ENCODE measurements around the gene VPS13D.

Gene VPS13D

GRCh38 chr1:12407050-12407961, 177.5 kb downstream of the VPS13D start:
- peak; percentile 94 for DNase-seq (ENCODE audit: low read depth)

GRCh38 chr1:12407962-12408454, 178.2 kb downstream of the VPS13D start:
- peak; percentile 65 for DNase-seq (ENCODE audit: low read depth)

DNA sequence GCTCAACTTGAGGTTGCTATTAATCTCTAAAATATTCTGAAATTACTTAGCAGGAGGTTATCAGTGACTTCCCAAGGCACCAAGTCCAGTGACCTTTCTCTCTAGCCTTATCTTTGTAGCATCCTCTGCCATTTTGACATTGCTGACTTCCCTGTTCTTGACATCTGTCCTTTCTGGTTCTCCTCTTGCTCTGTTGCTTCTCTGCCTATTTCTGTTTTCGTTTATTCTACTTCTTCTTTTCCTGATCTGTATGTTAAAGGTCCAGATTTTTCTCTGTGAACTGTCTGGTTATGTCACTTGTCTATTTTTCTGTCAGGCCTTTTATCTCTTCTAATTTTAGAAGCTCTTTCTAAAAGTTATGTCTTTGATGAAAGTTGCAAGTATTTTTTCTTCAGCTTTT, 178.8 kb downstream of the VPS13D start:
- DNase-seq (ENCODE audit: low read depth): no peak

GRCh38 chr1:12409681-12410080, 179.9 kb downstream of the VPS13D start:
- peak; percentile 60 for DNase-seq (ENCODE audit: low read depth)

DNA sequence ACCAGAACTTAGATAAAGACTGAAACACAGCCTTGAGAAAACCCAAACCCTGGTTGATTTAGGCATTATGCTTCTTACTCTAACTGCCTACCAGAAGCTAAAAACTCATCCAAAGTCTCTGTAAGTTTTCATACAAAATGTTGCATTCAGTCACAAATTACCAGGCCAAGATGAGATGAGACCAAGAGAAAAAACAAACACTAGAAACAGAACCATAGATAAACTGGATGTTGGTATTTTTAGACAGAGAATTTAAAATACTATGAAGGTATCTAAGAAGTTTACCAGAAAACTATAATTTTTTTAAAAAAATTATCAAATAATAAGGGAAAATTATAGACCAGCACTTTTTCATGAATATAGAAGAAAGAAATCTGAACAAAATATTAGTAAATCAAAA, 180.5 kb downstream of the VPS13D start:
- DNase-seq (ENCODE audit: low read depth): no peak

DNA sequence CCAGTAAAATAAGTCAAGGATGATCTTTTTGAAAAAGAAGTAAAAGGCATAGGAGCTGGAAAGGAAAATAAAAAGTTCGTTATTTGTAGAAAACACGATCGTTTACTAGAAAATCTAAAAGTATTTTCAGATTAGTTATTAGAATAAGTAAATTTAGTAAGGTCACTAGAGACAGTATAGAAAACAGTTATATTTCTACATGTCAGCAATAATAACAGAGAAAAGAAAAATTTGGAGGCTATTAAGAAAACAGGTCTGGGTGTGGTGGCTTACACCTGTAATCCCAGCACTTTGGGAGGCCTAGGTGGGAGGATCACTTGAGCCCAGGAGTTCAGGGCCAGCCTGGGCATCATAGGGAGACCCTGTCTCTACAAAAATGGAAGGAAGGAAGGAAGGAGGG, 181.3 kb downstream of the VPS13D start:
- no peak for DNase-seq (ENCODE audit: low read depth)

DNA sequence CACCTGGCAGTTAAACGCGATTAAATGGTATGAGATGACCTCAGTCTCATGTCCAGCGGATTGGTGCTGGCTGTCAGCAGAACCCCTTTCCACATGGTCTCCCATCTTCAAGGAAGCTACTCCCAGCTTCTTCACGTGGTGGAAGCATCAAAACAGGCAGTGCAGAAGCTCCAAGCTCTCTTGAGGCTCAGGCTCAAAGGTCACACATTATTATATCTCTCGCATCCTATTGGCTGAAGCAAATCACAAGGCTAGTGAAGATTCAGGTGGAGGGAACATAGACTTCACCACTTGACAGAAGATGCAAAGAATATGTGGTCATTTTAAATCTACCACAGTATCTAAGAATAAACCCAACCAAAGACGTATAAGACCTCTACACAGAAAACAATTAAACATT, 181.9 kb downstream of the VPS13D start:
- no peak for DNase-seq (ENCODE audit: low read depth)

DNA sequence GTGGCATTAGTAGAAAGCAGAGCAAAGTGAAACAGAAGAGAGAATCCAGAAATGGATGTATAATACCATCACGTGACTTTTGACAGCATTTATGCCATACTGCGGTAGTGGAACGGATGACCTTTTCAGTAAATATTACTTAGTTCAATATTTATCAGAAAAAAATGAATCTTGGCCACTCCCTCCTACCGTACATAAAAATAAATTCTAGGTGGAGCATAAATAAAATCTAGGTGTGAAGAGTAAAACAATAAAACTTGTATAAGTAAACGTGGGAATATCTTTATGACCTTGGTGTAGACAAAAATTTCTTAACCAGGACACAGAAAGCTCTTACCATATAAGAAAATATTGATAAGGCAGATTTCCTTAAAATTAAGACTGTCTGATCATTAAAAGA, 182.6 kb downstream of the VPS13D start:
- DNase-seq (ENCODE audit: low read depth): no peak

DNA sequence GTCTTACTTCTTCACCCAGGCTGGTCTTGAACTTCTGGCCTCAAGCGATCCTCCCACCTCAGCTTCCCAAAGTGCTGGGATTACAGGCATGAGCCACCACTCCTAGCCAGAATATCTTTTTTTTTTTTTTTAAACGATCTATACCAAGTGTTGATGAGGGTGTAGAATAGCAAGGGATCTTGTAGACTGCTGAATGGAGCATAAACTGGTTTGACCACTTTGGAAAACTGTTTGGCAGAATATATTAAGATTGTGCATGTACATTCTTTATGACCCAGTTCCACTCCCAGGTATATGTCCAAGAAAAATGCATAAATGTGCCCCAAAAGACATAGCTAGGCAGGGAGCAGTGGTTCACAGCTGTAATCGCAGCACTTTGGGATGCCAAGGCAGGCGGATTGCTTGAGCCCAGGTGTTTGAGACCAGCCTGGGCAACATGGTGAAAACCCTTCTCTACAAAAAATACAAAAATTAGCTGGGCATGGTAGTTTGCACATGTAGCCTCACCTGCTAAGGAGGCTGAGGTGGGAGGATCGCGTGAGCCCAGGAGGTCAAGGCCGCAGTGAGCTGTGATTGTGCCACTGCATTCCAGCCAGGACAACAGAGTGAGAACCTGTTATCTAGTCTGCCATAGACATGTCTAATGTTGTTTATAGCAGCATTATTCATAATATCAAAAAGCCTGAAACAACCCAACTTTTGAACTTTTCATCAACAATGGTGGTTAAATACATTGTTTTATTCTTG, 184.0 kb downstream of the VPS13D start:
- DNase-seq (ENCODE audit: low read depth): no peak

GRCh38 chr1:12414444-12415018, 184.7 kb downstream of the VPS13D start:
- DNase-seq (ENCODE audit: low read depth): no peak

- peak; percentile 76 for DNase-seq (ENCODE audit: low read depth)
These were observed 185.2 kb downstream of the VPS13D start for GRCh38 chr1:12415038-12415466.

DNA sequence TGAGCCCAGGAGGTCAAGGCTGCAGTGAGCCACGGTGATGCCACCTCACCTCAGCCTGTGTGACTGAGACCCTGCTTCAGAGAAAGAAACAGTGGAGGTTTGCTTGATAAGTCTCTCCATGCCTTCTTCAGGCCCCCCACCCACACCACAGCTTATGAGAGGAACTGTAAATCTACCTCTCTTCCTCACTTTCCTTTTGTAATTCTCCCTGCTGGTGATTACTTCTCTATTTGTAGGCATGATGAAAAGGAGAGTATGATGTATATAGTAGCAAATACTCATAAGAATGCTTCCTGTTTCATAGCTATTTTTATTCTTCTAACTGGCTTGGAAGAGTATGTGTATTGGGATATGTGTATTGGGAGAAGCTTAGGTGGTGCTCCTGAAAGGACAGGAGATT, 186.3 kb downstream of the VPS13D start:
- no peak for DNase-seq (ENCODE audit: low read depth)

DNA sequence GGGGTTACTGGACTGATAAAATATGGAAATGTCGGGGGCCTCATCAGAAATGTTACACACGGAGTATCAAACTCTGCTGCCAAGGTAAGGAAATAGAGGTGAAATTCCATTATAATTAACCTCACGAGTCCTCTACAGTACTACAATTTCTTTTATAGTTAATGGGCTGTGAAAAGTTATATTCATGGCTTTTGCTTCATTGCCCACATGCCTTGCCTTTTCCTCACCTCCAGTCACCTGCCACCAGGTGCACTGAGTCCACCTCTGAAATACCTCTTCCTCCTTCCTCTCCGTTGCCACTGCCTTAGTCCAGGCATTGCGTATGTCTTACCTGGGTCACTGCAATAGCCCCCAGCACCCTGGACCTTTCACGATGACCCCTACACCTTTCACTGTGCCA, 186.9 kb downstream of the VPS13D start:
- no peak for DNase-seq (ENCODE audit: low read depth)

GRCh38 chr1:12417389-12417788, 187.6 kb downstream of the VPS13D start:
- DNase-seq (ENCODE audit: low read depth): no peak

- no peak for DNase-seq (ENCODE audit: low read depth)
These were observed 190.3 kb downstream of the VPS13D start for GRCh38 chr1:12420171-12420570.

- DNase-seq (ENCODE audit: low read depth): no peak
These were observed 192.7 kb downstream of the VPS13D start for GRCh38 chr1:12422488-12422887.

- DNase-seq (ENCODE audit: low read depth): peak; percentile 82
These were observed 194.3 kb downstream of the VPS13D start for GRCh38 chr1:12424087-12424529.

- DNase-seq (ENCODE audit: low read depth): peak; percentile 50
These were observed 195.0 kb downstream of the VPS13D start for GRCh38 chr1:12424793-12425192.

DNA sequence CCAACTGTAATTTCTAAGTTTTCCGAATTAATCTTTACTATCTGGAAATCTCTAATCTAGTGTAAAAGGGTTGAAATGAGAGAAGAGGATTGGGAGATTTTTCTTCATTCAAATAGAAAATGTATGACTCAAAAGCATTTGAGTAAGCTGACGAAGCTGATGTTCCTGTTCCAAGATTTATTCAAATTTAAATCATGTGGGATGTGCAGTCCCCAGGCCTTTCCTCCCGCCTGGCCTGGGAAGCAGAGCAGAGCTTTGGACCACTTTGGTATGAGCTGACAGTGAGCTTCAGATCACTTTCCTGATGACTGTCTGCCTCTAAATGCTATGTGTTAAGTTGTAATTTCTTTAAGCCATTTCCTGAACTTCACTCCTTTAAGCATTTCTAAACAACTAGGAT, 196.2 kb downstream of the VPS13D start:
- DNase-seq (ENCODE audit: low read depth): peak; percentile 55

GRCh38 chr1:12428334-12428733, 198.5 kb downstream of the VPS13D start:
- no peak for DNase-seq (ENCODE audit: low read depth)

DNA sequence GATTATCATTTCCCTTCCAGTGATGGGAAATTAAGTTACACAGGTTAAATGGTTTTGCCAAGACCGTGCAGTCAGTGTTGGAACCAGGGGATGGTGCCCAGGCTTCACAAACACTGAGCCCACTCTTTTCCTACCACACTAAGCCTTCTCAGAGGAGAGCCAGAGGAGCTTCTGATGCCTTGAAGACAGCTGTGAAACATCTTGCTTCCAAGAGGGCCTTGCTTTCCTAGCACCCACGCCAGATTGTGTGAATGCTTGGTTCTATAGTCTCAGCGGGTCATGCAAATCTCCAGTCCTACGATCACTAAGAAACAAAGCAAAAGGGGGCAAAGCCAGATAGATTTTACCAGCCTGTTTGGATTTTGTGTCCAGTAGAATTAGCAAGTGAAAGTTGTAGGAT, 200.7 kb downstream of the VPS13D start:
- no peak for DNase-seq (ENCODE audit: low read depth)

- no peak for DNase-seq (ENCODE audit: low read depth)
These were observed 203.1 kb downstream of the VPS13D start for GRCh38 chr1:12432897-12433296.

All from iris pigment epithelial cell (primary cell).